Measurements from ENCODE around the gene CDR2L. TPM values are rescaled to one million over a fixed set of nuclear protein-coding genes. Genes with fewer than 3 reads are reported as not detected.
"Not testable (repeated sequence)": the region's sequence is repeated elsewhere in the genome, so short reads cannot be mapped to it uniquely, and the experiment has no call there.

The CDR2L gene
- total and polyA plus RNA-seq, 2 experiments from 2014 or later: 8.0 to 16.4 TPM

DNA sequence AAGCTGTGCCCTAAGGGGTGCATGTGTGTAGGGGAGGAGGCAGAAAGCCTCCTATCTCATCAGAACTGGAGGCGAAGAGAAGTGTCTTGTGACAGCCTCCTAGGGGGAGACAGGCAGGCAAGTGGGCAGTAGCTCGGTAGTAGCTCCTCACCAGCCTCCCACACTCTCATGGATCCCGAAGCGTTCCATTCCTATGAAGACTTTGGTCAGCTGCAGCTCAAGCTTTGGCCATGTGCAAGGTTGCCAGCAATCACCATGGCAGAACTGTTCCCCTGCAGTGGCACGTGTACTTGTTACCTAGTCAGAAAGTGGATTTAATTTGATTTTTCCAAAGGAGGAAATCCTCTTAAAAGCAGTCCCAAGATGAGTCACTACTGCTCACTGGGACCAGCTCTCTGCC is 31.7 kb downstream of the CDR2L start:
- Histone ChIP-seq H3K27me3 (no peaks in the 10 kb centered on the region), H3K9me3 (ENCODE audit: low read depth) (no peaks in the 10 kb centered on the region), H3K36me3 (peaks cover 2% of the 10 kb centered on the region), H3K27ac (no peak overlapping the region), H3K4me3 (no peak overlapping the region), H3K4me1 (ENCODE audit: low read depth) (no peaks in the 10 kb centered on the region)
- TF ChIP-seq, protein P1, sequence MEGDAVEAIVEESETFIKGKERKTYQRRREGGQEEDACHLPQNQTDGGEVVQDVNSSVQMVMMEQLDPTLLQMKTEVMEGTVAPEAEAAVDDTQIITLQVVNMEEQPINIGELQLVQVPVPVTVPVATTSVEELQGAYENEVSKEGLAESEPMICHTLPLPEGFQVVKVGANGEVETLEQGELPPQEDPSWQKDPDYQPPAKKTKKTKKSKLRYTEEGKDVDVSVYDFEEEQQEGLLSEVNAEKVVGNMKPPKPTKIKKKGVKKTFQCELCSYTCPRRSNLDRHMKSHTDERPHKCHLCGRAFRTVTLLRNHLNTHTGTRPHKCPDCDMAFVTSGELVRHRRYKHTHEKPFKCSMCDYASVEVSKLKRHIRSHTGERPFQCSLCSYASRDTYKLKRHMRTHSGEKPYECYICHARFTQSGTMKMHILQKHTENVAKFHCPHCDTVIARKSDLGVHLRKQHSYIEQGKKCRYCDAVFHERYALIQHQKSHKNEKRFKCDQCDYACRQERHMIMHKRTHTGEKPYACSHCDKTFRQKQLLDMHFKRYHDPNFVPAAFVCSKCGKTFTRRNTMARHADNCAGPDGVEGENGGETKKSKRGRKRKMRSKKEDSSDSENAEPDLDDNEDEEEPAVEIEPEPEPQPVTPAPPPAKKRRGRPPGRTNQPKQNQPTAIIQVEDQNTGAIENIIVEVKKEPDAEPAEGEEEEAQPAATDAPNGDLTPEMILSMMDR (IDR thresholded peaks at IDR 0.05; ENCODE audit: low read depth, low read length): no peak
- DNase-seq (ENCODE audit: low read depth in 1 of 2, low spot score in 1 of 2): no peak

DNA sequence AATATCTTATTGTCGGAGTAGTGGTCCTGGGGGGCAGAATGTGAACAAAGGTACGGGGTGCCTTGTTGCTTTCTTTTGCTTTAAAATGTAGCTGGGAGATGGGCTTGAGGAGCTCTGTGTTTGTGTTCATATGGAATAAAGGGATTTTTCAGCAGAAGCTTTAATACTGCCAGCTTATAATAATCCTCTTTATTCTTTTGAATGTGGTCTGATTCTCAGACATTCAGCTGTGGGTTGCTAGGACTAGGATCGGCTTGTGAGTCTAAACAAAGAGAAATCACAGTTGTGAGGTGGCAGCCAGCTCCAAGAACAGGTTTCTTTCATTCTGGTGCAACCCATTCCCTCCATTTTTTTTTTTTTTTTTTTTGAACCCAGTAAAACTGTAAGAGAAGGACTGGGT is 32.3 kb downstream of the CDR2L start:
- DNase-seq (ENCODE audit: low read depth in 1 of 2, low spot score in 1 of 2): no peak
- no peak overlapping the region for H3K4me3 ChIP-seq
- H3K9me3 ChIP-seq (ENCODE audit: low read depth): no peaks in the 10 kb centered on the region
- H3K27ac ChIP-seq: no peak overlapping the region
- H3K27me3 ChIP-seq: no peaks in the 10 kb centered on the region
- H3K4me1 ChIP-seq (ENCODE audit: low read depth): no peaks in the 10 kb centered on the region
- TF ChIP-seq, protein P1 (IDR thresholded peaks at IDR 0.05; ENCODE audit: low read depth, low read length): no peak
- peaks cover 2% of the 10 kb centered on the region for H3K36me3 ChIP-seq

DNA sequence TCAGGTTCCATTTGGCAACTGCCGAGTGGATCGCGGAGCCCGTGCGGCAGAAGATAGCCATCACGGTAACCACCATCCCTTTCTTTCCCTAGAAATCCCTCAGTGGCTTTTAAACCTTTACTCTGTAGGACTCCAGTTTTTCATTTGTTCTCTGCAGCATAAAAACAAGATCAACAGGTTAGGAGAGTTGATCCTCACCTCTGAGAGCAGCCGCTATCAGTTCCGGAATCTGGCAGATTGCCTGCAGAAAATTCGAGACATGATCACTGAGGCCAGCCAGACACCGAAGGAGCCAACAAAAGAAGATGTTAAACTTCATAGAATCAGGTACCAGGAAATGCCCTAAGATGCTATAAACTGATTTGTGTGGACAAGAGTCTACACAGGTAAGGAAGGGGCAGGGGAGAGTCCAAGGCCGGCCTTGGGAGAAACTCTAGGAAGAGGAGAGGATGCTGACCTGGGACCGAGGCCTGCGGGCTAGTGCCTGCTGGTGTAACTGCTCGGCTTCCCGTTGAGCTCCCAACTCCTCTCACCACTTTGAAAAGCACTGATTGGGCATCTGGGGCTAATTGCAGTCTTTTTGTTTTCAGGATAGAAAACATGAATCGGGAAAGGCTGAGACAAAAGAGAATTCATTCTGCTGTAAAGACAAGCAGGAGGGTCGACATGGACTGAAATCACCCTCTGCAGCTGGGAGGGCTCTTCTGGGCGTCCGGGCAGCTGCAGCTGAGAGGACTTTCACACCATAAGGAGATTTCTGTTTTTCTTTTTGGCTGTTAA is 33.1 kb downstream of the CDR2L start:
- TF ChIP-seq, protein P1 (IDR thresholded peaks at IDR 0.05; ENCODE audit: low read depth, low read length): no peak
- no peak for DNase-seq (ENCODE audit: low read depth in 1 of 2, low spot score in 1 of 2)
- no peak overlapping the region for H3K4me3 ChIP-seq
- H3K36me3 ChIP-seq: peaks cover 2% of the 10 kb centered on the region
- no peaks in the 10 kb centered on the region for H3K9me3 ChIP-seq (ENCODE audit: low read depth)
- no peaks in the 10 kb centered on the region for H3K27me3 ChIP-seq
- H3K27ac ChIP-seq: no peak overlapping the region
- H3K4me1 ChIP-seq (ENCODE audit: low read depth): no peaks in the 10 kb centered on the region

DNA sequence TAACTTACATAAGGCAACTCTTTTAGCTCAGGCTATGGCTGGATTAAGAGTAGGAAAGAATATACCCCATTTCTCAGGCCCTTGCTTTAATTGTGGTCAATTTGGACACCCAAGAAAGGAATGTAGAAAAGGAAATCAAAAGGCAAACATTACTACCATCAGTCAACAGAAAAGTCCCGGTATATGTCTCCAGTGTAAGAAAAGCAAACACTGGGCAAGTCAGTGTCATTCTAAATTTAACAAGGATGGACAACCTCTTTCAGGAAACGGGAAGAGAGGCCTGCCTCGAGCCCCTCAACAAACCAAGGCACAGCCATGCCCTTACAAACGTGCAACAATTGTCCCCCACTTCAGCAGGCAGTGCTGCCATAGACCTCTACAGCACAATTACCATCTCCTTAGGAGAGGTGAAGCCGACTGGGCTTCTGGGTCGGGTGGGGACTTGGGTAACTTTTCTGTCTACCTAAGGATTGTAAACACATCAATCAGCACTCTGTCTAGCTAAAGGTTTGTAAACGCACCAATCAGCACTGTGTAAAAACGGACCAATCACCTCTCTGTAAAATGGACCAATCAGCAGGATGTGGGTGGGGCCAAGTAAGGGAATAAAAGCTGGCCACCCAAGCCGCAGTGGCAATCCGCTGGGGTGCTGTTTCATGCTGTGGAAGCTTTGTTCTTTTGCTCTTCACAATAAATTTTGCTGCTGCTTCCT is 37.4 kb downstream of the CDR2L start:
- no peaks in the 10 kb centered on the region for H3K9me3 ChIP-seq (ENCODE audit: low read depth)
- no peaks in the 10 kb centered on the region for H3K4me1 ChIP-seq (ENCODE audit: low read depth)
- no peak overlapping the region for H3K4me3 ChIP-seq
- H3K36me3 ChIP-seq: peaks cover 2% of the 10 kb centered on the region
- no peaks in the 10 kb centered on the region for H3K27me3 ChIP-seq
- no peak overlapping the region for H3K27ac ChIP-seq
- DNase-seq (ENCODE audit: low read depth in 1 of 2, low spot score in 1 of 2): no peak
- TF ChIP-seq, protein P1 (IDR thresholded peaks at IDR 0.05; ENCODE audit: low read depth, low read length): no peak

DNA sequence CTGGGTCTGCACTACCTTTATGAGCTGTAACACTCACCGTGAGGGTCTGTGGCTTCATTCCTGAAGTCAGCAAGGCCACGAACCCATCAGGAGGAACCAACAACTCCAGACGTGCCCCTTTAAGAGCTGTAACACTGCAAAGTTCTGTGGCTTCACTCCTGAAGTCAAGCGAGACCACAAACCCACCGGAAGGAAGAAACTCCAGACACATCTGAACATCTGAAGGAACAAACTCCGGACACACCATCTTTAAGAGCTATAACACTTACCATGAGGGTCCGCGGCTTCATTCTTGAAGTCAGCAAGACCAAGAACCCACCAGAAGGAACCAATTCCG is 37.9 kb downstream of the CDR2L start:
- not testable (repeated sequence) for H3K4me1 ChIP-seq (ENCODE audit: low read depth); H3K27me3 ChIP-seq; H3K36me3 ChIP-seq; H3K9me3 ChIP-seq (ENCODE audit: low read depth); DNase-seq (ENCODE audit: low read depth in 1 of 2, low spot score in 1 of 2); H3K27ac ChIP-seq; H3K4me3 ChIP-seq

DNA sequence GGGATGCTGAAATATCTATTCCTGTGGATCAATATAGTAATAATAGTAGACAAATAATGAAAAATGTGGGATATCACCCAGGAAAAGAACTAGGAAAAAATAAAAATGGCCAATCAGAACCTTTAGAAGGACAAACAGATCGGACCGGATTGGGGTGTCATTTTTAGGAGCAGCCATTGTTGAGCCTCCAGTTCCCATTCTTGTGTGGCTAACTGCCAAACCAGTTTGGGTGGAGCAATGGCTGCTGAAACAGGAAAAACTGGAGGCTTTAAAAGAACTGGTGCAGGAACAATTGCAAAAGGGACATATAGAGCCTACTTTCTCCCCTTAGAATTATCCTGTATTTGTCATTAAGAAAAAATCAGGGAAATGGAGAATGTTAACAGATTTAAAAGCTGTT is 39.2 kb downstream of the CDR2L start:
- DNase-seq (ENCODE audit: low read depth in 1 of 2, low spot score in 1 of 2); H3K4me1 ChIP-seq (ENCODE audit: low read depth); H3K4me3 ChIP-seq; H3K36me3 ChIP-seq; H3K27me3 ChIP-seq; H3K9me3 ChIP-seq (ENCODE audit: low read depth); H3K27ac ChIP-seq: not testable (repeated sequence)

All from cardiac muscle cell (in vitro differentiated cells and primary cell).